Measurements from ENCODE around the gene BIN1.

DNA sequence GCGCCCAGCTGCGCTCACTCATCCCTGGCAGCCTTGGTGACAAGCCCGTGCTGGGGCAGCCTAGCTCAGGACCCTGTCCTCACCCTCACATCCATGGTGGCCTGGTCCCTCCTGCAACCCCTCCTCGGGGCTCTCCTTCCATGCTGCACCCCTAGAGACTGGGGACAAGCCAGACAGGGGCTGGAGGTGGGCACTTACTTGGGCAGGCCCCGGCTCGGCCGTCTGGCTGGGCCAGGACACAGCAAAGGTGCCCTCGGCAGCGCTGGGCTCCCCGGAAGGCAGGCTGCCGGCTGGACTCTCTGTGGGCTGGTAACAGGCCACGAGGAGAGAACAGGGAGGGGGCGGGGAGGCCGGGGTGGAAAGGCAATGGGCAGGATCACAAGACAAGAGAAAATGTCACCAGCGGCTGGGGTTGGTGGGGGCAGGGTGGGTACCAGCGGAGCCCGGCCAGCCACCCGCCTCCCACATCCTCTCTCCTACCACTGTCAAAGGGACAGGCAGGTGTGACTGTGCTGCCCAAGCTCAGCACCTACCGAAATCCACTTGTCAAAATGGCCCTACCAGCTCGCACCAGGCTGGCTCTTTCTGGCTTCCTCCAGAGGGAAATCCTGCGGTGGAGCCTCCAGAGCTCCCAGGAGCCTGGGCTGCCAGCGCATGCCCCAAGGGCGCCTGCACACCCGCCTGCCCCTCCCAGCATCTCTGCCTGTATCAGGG is 54.7 kb downstream of the BIN1 start:
- TF ChIP-seq, protein P1, sequence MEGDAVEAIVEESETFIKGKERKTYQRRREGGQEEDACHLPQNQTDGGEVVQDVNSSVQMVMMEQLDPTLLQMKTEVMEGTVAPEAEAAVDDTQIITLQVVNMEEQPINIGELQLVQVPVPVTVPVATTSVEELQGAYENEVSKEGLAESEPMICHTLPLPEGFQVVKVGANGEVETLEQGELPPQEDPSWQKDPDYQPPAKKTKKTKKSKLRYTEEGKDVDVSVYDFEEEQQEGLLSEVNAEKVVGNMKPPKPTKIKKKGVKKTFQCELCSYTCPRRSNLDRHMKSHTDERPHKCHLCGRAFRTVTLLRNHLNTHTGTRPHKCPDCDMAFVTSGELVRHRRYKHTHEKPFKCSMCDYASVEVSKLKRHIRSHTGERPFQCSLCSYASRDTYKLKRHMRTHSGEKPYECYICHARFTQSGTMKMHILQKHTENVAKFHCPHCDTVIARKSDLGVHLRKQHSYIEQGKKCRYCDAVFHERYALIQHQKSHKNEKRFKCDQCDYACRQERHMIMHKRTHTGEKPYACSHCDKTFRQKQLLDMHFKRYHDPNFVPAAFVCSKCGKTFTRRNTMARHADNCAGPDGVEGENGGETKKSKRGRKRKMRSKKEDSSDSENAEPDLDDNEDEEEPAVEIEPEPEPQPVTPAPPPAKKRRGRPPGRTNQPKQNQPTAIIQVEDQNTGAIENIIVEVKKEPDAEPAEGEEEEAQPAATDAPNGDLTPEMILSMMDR (IDR thresholded peaks at IDR 0.05; ENCODE audit: low read depth, low read length), result no peak
- TF ChIP-seq EZH2phosphoT487 (IDR thresholded peaks at IDR 0.05; ENCODE audit: low read depth), result no peak
